Panc1 (cell line): ENCODE results near the gene KBTBD8.

Source experiments
- CTCF ChIP-seq: fragments of 450-650 bp; IDR thresholded peaks from 2 replicates; pipeline ENCODE4 v1.5.1; 2017; ENCODE audit warnings: mild to moderate bottlenecking
- SIN3A ChIP-seq: IDR thresholded peaks from 2 replicates; pipeline ENCODE4 v1.6.1; 2012; ENCODE audit warnings: low read depth, mild to moderate bottlenecking, low read length, moderate library complexity, borderline replicate concordance; ENCODE audit not compliant: insufficient read depth

GRCh38 chr3:66948838-66949237 is 49.3 kb upstream of the KBTBD8 start:
- TF ChIP-seq CTCF: no peak
- no peak for TF ChIP-seq SIN3A
